Smooth muscle cell (in vitro differentiated cells): ENCODE results near the gene CABP4. TPM values are rescaled to one million over a fixed set of nuclear protein-coding genes. Genes with fewer than 3 reads are reported as not detected.

Experiments
- DNase-seq: peaks from one replicate; lab custom pipeline; 2025; ENCODE audit not compliant: unreplicated experiment; lab: John Stamatoyannopoulos, UW
- H2AFZ ChIP-seq: fragments of 200-600 bp; sonication (generic); 2 replicates; pipeline ENCODE4 v1.6.0; 2016; ENCODE audit warnings: antibody characterized with exemption, low read depth, mild to moderate bottlenecking
- H3F3A ChIP-seq: fragments of 200-600 bp; sonication (generic); 2 replicates; pipeline ENCODE4 v1.6.0; 2017; ENCODE audit warnings: antibody characterized with exemption, low read depth
- H3K27ac ChIP-seq: fragments of 200-600 bp; sonication (generic); 2 replicates; pipeline ENCODE4 v1.5.1; 2016; ENCODE audit warnings: low read depth, mild to moderate bottlenecking
- H3K27me3 ChIP-seq: fragments of 200-600 bp; sonication (generic); 2 replicates; pipeline ENCODE4 v1.6.1; 2016; ENCODE audit warnings: low read depth, mild to moderate bottlenecking
- H3K36me3 ChIP-seq: fragments of 200-600 bp; sonication (generic); 2 replicates; pipeline ENCODE4 v1.5.1; 2016; ENCODE audit warnings: low read depth
- H3K4me1 ChIP-seq: fragments of 200-600 bp; sonication (generic); 2 replicates; pipeline ENCODE4 v1.5.1; 2016; ENCODE audit warnings: low read depth
- H3K4me2 ChIP-seq: fragments of 200-600 bp; sonication (generic); 2 replicates; pipeline ENCODE4 v1.6.0; 2016; ENCODE audit warnings: mild to moderate bottlenecking
- H3K4me3 ChIP-seq: fragments of 200-600 bp; sonication (generic); 2 replicates; pipeline ENCODE4 v1.5.1; 2016; ENCODE audit warnings: mild to moderate bottlenecking
- H3K79me2 ChIP-seq: fragments of 200-600 bp; sonication (generic); 2 replicates; pipeline ENCODE4 v1.6.0; 2016; ENCODE audit warnings: low read depth, mild to moderate bottlenecking
- H3K9ac ChIP-seq: fragments of 200-600 bp; sonication (generic); 2 replicates; pipeline ENCODE4 v1.6.0; 2016; ENCODE audit warnings: low read depth
- H3K9me3 ChIP-seq: fragments of 200-600 bp; sonication (generic); replicated peaks from 2 replicates; pipeline ENCODE4 v1.5.1; 2016; ENCODE audit warnings: low read depth
- H4K20me1 ChIP-seq: fragments of 200-600 bp; sonication (generic); 2 replicates; pipeline ENCODE4 v1.6.0; 2016; ENCODE audit warnings: low read depth
- CTCF ChIP-seq: fragments of 200-600 bp; sonication (generic); IDR thresholded peaks from 2 replicates; pipeline ENCODE4 v1.5.1; 2017; ENCODE audit warnings: borderline replicate concordance, mild to moderate bottlenecking, antibody characterized with exemption; ENCODE audit not compliant: insufficient read depth, poor library complexity, severe bottlenecking
- WGBS: methylation state at CpG from one replicate; pipeline ENCODE4 v1.1.7; 2016; ENCODE audit warnings: low lambda C conversion rate; 5-methylcytosine and 5-hydroxymethylcytosine counted together
- polyA plus RNA-seq: library from polyadenylated mRNA; unstranded; fragments of >200 nt; fragmentation: Nextera tagmentation; extraction: Ambion mirVana; gene quantifications from 2 replicates; pipeline ENCODE4 v1.2.1, GENCODE V29; 2016
- total RNA-seq: library from RNA; depleted of rRNA; stranded (reverse); fragments of >200 nt; gene quantifications from 2 replicates; pipeline ENCODE4 v1.2.3, GENCODE V29; 2014

The CABP4 gene
- total and polyA plus RNA-seq, 2 experiments from 2014 or later: not detected

- Histone ChIP-seq H3K9ac (no peak overlapping the region), H3K9me3 (no peaks in the 10 kb centered on the region), H3K79me2 (peaks cover 4% of the 10 kb centered on the region), H3K4me3 (no peak overlapping the region), H3K36me3 (no peaks in the 10 kb centered on the region), H3F3A (no peaks in the 10 kb centered on the region), H2AFZ (no peak overlapping the region), H3K27me3 (no peaks in the 10 kb centered on the region), H3K4me1 (peaks cover 4% of the 10 kb centered on the region), H4K20me1 (no peaks in the 10 kb centered on the region), H3K4me2 (peak overlapping the region; percentile 92), H3K27ac (no peak overlapping the region)
- no peak for DNase-seq
- 95% methylated on average over 11 of the region's 11 CpGs for WGBS
- no peak for TF ChIP-seq CTCF
Observed at GRCh38 chr11:67466962-67467771, 12.0 kb downstream of the CABP4 start.

DNA sequence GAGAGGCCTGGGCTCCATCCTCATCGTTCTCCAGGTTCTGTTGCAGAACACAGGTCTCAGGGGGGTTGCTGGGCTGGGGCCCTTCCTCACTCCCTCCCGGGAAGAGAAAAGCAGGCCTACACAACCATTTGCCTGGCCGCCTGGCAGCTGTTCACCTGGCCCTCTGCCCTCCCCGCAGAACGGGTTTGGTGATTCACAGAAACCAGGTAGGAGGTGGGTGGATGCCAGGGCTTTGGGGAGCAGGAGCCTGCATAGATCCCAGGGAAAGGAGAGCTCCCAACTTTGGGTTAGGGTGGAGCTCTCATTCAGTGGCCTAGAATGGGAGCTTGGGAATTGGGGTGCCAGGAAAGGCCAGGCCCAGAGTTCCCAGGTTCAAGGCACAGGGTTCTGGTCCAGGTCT is 12.9 kb downstream of the CABP4 start:
- Histone ChIP-seq H3K9me3 (no peaks in the 10 kb centered on the region), H3K27ac (peak overlapping the region; percentile 86), H2AFZ (no peak overlapping the region), H3K9ac (peak overlapping the region; percentile 87), H4K20me1 (no peaks in the 10 kb centered on the region), H3K36me3 (no peaks in the 10 kb centered on the region), H3K4me3 (peak overlapping the region; percentile 78), H3F3A (no peaks in the 10 kb centered on the region), H3K79me2 (peaks cover 4% of the 10 kb centered on the region), H3K4me2 (peak overlapping the region; percentile 92), H3K27me3 (no peaks in the 10 kb centered on the region), H3K4me1 (peaks cover 4% of the 10 kb centered on the region)
- 63% methylated on average over 5 of the region's 5 CpGs for whole genome bisulfite sequencing
- no peak for DNase-seq
- no peak for TF ChIP-seq CTCF

DNA sequence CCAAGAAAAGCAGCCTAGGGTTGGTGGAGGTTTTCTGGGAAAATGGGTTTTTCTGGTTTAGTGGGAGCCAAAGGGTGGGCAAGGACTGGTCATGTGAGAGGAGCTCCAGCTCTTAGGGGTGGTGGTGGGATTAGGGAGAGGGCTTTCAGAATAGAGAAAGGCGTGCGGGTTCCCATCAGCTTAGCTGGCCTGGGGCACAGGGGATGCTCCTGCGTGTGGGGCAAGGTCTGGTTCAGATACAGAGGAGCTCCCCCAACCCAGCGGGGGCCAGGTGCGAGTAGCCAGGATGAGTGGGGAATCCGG is 13.3 kb downstream of the CABP4 start:
- peak overlapping the region; percentile 92 for H3K4me2 ChIP-seq
- peak overlapping the region; percentile 86 for H3K27ac ChIP-seq
- no peaks in the 10 kb centered on the region for H3F3A ChIP-seq
- no peaks in the 10 kb centered on the region for H4K20me1 ChIP-seq
- H3K27me3 ChIP-seq: no peaks in the 10 kb centered on the region
- H3K4me1 ChIP-seq: peaks cover 4% of the 10 kb centered on the region
- H3K36me3 ChIP-seq: no peaks in the 10 kb centered on the region
- H3K4me3 ChIP-seq: peak overlapping the region; percentile 78
- 9% methylated on average over 6 of the region's 6 CpGs for WGBS
- H3K79me2 ChIP-seq: peaks cover 4% of the 10 kb centered on the region
- DNase-seq: no peak
- H2AFZ ChIP-seq: peak overlapping the region; percentile 59
- no peak for TF ChIP-seq CTCF
- H3K9ac ChIP-seq: peak overlapping the region; percentile 87
- no peaks in the 10 kb centered on the region for H3K9me3 ChIP-seq
